NCI-H524 treated with DMSO at 0.1 percent for 48 hours (cell line): ENCODE results near the gene SCG5.
"Not testable (repeated sequence)": the region's sequence is repeated elsewhere in the genome, so short reads cannot be mapped to it uniquely, and the experiment has no call there.

Experiments
- DNase-seq: peaks from one replicate; lab custom pipeline; 2025; lab: John Stamatoyannopoulos, UW

Gene SCG5

GRCh38 chr15:32641517-32642059 is at the start of gene SCG5:
SCG5 (plus strand) TSS chr15:32641710; CDS start chr15:32643593, 1,883 bp downstream.
- no peak for DNase-seq

- not testable (repeated sequence) for DNase-seq
Observed at GRCh38 chr15:32593151-32593550, 48.4 kb upstream of the SCG5 start, which contains the start of gene GOLGA8N. GOLGA8N (plus strand) TSS chr15:32593456.

- not testable (repeated sequence) for DNase-seq
Observed at GRCh38 chr15:32609518-32609917, 32.0 kb upstream of the SCG5 start.

- not testable (repeated sequence) for DNase-seq
Observed at GRCh38 chr15:32610719-32611118, 30.8 kb upstream of the SCG5 start.

GRCh38 chr15:32614712-32615050 is 26.8 kb upstream of the SCG5 start:
- DNase-seq: not testable (repeated sequence)

- not testable (repeated sequence) for DNase-seq
Observed at GRCh38 chr15:32615051-32615870, 26.2 kb upstream of the SCG5 start, which contains the start of gene ARHGAP11A. ARHGAP11A (plus strand) TSS chr15:32615504; CDS start chr15:32616212, 708 bp downstream.

GRCh38 chr15:32615871-32616426 is 25.6 kb upstream of the SCG5 start:
- not testable (repeated sequence) for DNase-seq

- DNase-seq: no peak
Observed at GRCh38 chr15:32636410-32636809, 5.1 kb upstream of the SCG5 start.

GRCh38 chr15:32636908-32637567 is 4.5 kb upstream of the SCG5 start:
- no peak for DNase-seq

GRCh38 chr15:32637704-32638103 is 3.8 kb upstream of the SCG5 start:
- DNase-seq: no peak

- DNase-seq: no peak
Observed at GRCh38 chr15:32642667-32643435, 1.3 kb downstream of the SCG5 start.

- no peak for DNase-seq
Observed at GRCh38 chr15:32643907-32644445, 2.5 kb downstream of the SCG5 start.

- peak; percentile 78 for DNase-seq
Observed at GRCh38 chr15:32646291-32646690, 4.8 kb downstream of the SCG5 start.

GRCh38 chr15:32649342-32649741 is 7.8 kb downstream of the SCG5 start:
- DNase-seq: no peak

GRCh38 chr15:32651229-32651837 is 9.8 kb downstream of the SCG5 start:
- no peak for DNase-seq

GRCh38 chr15:32652178-32652577 is 10.7 kb downstream of the SCG5 start:
- no peak for DNase-seq

GRCh38 chr15:32656091-32656490 is 14.6 kb downstream of the SCG5 start:
- no peak for DNase-seq

GRCh38 chr15:32656496-32656895 is 15.0 kb downstream of the SCG5 start:
- DNase-seq: no peak

- DNase-seq: no peak
Observed at GRCh38 chr15:32657198-32657883, 15.8 kb downstream of the SCG5 start.

- DNase-seq: no peak
Observed at GRCh38 chr15:32657941-32658340, 16.4 kb downstream of the SCG5 start.
